T-helper 22 cell (primary cell): ENCODE measurements around the gene MPP3.
"Not testable (repeated sequence)": the region's sequence is repeated elsewhere in the genome, so short reads cannot be mapped to it uniquely, and the experiment has no call there.

ENCODE experiments used
- DNase-seq: peaks from one replicate; pipeline ENCODE4 v3.0.0-alpha.2; 2020; ENCODE audit warnings: low read depth

Gene MPP3

DNA sequence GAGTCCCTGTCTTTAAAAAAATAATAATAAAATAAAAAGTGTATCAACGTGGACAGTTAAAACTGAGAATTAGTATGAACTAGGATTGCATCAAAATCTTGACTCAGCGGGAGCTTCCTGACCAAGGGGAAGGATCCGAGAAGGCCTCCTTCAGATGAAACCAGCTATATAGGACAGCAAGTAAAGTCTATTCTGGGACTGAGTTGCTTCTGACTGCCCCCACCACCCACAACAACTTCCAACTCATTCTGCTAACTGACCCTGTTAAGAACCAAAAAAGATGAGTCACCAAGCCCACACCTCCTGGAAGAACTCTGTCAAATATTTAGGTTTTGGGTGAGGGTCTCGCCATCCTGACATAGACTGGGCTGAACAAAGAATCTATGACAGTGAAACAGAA lies 24.9 kb downstream of the MPP3 start:
- DNase-seq, result no peak

GRCh38 chr17:43805117-43805516 lies 27.8 kb downstream of the MPP3 start:
- no peak for DNase-seq

DNA sequence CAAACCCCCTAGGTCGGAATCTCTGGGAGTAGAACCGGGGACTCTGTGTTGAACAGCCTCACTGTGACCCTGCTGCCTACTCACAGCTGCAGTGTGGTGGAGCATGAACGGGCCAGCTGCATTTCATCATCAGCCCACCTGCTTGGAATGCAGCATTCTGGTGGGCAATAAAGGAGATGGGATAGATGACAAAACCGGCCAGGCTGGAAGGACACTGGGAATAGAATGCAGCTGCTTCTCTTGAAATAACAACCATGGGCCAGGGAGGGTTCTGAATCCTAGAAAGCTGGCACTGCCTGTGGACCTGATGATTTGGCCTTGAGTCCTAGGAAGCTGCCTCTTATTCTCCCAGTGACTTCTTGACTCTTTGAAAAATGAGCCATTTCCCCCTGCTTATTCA lies 29.2 kb downstream of the MPP3 start:
- DNase-seq, result no peak

- no peak for DNase-seq
Observed at GRCh38 chr17:43801844-43802243, 31.1 kb downstream of the MPP3 start.

- no peak for DNase-seq
Observed at GRCh38 chr17:43800736-43801135, 32.2 kb downstream of the MPP3 start.

DNA sequence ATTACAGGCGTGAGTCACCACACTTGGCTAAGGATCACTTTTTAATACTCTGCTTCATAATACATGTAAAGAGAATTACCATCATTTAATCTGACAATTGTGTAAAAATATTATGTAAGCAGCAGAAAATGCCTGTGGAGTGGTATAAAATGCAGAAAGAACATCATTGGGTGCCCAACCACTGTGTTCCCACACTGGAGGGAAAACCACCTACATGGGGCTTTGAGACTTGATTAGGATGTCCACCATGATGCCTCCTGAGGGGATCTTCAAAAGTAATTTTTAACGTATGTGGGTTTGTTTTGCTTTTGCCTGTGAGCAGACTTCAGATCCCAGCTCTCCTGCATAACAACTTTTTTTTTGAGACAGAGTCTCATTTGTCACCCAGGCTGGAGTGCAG lies 33.9 kb downstream of the MPP3 start:
- no peak for DNase-seq

- not testable (repeated sequence) for DNase-seq
Observed at GRCh38 chr17:43798024-43798423, 34.9 kb downstream of the MPP3 start.

DNA sequence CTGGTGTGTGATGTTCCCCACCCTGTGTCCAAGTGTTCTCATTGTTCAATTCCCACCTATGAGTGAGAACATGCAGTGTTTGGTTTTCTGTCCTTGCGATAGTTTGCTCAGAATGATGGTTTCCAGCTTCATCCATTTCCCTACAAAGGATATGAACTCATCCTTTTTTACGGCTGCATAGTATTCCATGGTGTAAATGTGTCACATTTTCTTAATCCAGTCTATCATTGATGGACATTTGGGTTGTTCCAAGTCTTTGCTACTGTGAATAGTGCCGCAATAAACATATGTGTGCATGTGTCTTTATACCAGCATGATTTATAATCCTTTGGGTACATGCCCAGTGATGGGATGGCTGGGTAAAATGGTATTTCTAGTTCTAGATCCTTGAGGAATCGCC lies 40.3 kb downstream of the MPP3 start:
- DNase-seq, result not testable (repeated sequence)

- DNase-seq, result no peak
Observed at GRCh38 chr17:43791589-43791988, 41.4 kb downstream of the MPP3 start.

DNA sequence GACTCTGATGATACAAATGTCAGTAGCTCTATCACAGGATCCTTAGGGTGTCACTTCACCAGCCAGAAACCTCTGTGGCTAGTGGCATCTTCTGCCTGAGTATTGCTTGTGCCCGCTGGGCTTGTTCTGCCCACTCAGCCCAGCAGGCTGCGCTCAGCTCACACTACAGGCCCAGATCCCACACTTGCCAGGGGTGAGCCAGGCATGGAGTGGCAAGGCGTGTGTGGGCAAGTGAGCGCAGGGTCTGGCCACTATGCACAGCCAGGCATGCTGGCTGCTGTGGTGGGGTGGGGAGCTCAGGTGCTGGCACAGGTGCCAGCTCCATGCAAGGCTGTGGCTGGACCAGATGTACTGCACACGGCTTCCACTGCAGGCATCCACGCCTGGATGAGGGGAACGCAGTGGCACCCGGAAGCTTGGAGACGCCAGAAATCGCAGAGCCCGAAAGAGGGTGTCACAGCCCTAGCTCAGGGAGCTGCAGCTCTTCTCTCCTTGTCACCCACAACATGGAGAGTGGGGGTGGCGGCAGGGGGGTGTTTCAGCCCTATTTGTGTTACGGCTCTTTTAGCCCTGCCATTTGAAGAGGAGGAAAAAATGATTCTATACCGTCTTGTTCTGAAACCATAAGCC lies 42.5 kb downstream of the MPP3 start:
- DNase-seq, result no peak

GRCh38 chr17:43789482-43789881 lies 43.5 kb downstream of the MPP3 start:
- no peak for DNase-seq

- no peak for DNase-seq
Observed at GRCh38 chr17:43788540-43788939, 44.4 kb downstream of the MPP3 start.

GRCh38 chr17:43787728-43788127 lies 45.2 kb downstream of the MPP3 start:
- DNase-seq, result no peak

DNA sequence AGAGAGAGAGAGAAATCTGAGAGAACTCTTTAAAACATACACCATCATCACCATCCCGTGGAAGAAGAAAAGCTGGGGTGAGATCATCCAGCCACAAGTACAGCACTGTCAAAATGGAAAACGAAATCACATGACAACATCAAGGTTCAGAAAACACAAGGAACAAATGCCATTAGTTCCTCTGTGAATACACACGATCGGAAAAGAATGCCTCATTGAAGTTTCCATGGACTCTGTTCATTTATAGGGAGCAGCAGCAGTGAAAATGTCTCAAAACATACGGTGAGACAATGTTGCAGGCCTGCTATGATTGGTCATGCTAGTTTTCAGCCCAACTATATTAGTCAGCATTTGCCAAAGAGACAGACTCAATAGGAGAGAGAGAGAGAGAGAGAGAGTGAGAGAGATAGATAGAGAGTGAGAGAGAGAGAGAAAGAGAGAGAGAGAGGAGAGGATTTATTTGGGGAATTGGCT lies 48.3 kb downstream of the MPP3 start:
- no peak for DNase-seq

GRCh38 chr17:43784068-43784467 lies 48.9 kb downstream of the MPP3 start:
- no peak for DNase-seq

- DNase-seq, result no peak
Observed at GRCh38 chr17:43782913-43783680, 49.8 kb downstream of the MPP3 start.

GRCh38 chr17:43780135-43780534 lies 52.8 kb downstream of the MPP3 start, which contains the start of gene CFAP97D1:
Gene CFAP97D1 (plus strand): TSS chr17:43780435. CDS start chr17:43780463, 28 bp downstream.
- no peak for DNase-seq

DNA sequence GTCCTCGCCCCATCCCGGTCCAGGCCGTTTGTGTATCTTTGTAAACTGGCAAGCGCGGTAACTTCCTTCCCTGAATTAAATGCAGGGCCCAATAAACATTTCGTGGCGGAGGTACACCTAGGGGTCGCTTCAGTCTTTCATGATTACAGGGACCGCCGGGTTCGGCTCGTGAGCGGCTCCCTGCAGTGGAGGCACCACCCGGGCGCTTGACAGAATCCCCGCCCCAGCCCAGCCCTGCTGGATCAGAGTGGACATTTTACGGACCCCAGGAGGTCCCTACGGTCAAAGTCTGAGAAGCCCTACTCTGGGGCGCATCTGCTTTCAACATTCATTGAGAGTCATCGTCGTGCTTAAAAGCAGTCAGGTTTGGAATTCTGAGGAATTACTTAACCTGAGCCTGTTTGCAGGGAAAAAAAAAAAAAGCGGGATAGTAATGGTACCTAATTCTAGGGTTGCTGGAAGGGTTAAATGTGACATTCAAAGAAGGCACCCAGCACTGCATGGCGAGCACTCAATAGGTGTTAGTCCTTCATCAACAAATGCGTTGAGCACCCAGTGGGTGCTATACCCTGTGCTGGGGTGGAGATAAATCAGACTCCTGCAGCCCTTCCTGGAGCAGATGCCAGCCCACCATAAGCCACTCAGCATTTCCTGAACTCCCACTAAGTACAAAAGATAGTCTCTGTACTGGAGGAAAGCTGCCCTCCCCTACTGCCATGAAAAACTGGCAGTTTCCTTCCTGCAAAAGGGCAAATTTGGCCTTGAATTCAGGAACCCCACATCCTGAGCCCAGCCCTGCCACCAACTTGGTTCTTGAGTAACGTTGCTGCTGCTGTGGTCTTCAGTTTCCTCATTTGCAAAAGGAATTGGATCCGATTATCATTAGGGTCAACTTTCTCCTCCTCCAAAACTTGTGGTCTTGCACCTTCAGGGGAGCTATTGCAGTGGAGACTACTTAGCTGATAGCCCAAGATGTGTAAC lies 53.5 kb downstream of the MPP3 start:
- no peak for DNase-seq

- DNase-seq, result peak; percentile 55
Observed at GRCh38 chr17:43778337-43779144, 54.4 kb downstream of the MPP3 start, which contains the start of gene DUSP3. Gene DUSP3 (minus strand): TSS chr17:43778977. CDS start chr17:43778924, 53 bp downstream.

DNA sequence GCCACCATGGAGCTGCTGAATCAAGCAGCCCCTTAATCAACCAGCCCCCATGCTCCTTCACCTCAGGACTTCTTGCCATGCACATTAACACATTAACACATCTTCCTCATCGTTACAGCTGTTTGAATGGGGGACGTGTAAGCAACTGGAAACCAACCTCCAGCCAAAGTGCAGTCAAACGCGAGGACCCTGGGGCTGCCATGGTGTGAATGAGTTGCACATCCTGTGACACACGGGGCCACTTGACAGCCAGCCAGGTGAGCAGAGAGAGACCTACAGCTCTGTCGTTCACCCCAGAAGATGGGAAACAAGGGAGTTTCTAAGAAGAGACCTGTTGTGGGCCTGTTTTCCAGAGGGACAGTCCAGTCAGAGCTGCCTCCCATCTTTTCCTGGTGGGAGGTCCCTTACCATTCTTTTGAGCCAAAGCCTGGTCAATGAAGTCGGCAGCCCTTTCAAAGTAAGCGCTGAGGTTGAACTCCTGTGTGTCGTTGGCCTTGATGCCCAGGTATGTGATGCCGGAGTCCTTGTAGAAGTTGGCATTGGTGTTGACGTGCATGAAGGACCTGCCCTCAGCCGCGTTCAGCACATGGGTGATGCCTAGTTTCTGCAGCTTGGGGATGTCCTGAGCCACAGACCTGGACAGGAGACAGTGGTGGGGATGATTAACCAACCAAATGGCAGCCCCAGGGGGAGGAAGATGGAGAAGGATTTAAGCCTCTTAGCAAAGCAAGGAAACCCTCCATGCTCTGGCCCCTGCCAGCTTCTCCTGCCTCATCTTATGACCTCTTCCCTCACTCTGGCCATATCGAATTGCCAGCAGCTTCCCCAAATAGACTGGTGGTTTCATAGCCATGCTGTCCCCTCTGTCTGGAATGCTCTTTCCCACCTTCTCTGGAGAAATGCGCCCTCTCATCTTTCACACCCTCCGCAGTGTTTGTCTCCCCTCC lies 58.4 kb downstream of the MPP3 start:
- DNase-seq, result no peak
